ENCODE data around the gene PDE6H. TPM values are rescaled to one million over a fixed set of nuclear protein-coding genes. Genes with fewer than 3 reads are reported as not detected.

Gene PDE6H
- total RNA-seq, 1 donor from 2014 or later, result not detected

- intact Hi-C loops (cut with micrococcal nuclease), result loop anchor here (2.0 kb wide), 1 partner anchor 223 kb away; a partner anchor contains a TSS
Observed at GRCh38 chr12:14997998-14998397, 25.2 kb downstream of the PDE6H start.

- intact Hi-C loops (cut with micrococcal nuclease), result no loop called here
Observed at GRCh38 chr12:14999021-14999694, 26.3 kb downstream of the PDE6H start.

- intact Hi-C loops (cut with micrococcal nuclease), result loop anchor here (5.0 kb wide), 1 partner anchor 222 kb away; the partner anchor contains the start of gene RERG
Observed at GRCh38 chr12:14999695-15000365, 27.0 kb downstream of the PDE6H start.

- intact Hi-C loops (cut with micrococcal nuclease), result loop anchor here (5.0 kb wide), 1 partner anchor 222 kb away; the partner anchor contains the start of gene RERG
Observed at GRCh38 chr12:15000575-15000974, 27.7 kb downstream of the PDE6H start.

GRCh38 chr12:15001733-15002382, 29.0 kb downstream of the PDE6H start:
- intact Hi-C loops (cut with micrococcal nuclease), result loop anchor here (5.0 kb wide), 1 partner anchor 220 kb away; the partner anchor contains the start of gene RERG

GRCh38 chr12:15004421-15004820, 31.6 kb downstream of the PDE6H start:
- intact Hi-C loops (cut with micrococcal nuclease), result loop anchor here (5.0 kb wide), 1 partner anchor 218 kb away; the partner anchor contains the start of gene RERG

- intact Hi-C loops (cut with micrococcal nuclease), result no loop called here
Observed at GRCh38 chr12:15005064-15005463, 32.2 kb downstream of the PDE6H start.

- intact Hi-C loops (cut with micrococcal nuclease), result no loop called here
Observed at GRCh38 chr12:15007551-15007950, 34.7 kb downstream of the PDE6H start.

- intact Hi-C loops (cut with micrococcal nuclease), result no loop called here
Observed at GRCh38 chr12:15011162-15011561, 38.3 kb downstream of the PDE6H start.

- intact Hi-C loops (cut with micrococcal nuclease), result no loop called here
Observed at GRCh38 chr12:15013634-15014179, 40.9 kb downstream of the PDE6H start.

GRCh38 chr12:15014708-15015107, 41.9 kb downstream of the PDE6H start:
- intact Hi-C loops (cut with micrococcal nuclease), result no loop called here

- intact Hi-C loops (cut with micrococcal nuclease), result no loop called here
Observed at GRCh38 chr12:15015121-15015520, 42.3 kb downstream of the PDE6H start.

GRCh38 chr12:15020156-15020555, 47.3 kb downstream of the PDE6H start:
- intact Hi-C loops (cut with micrococcal nuclease), result no loop called here

Other genes with a start within 250 kb of the PDE6H start
- 81.5 and 87.4 TPM in 2 replicates for gene WBP11, start 169.6 kb upstream of the PDE6H start, total RNA-seq
- 1.3 and 1.5 TPM in 2 replicates for gene C12orf60, start 169.4 kb upstream of the PDE6H start, total RNA-seq
- gene SMCO3, start 158.9 kb upstream of the PDE6H start, total RNA-seq, result not detected in 2 replicates
- gene ART4, start 129.5 kb upstream of the PDE6H start, total RNA-seq, result not detected in 2 replicates
- gene MGP, start 87.2 kb upstream of the PDE6H start, total RNA-seq, result 0.27 TPM in 1 of 2 replicates, not detected in the other
- 12.2 and 13.3 TPM in 2 replicates for gene ERP27, start 34.5 kb upstream of the PDE6H start, total RNA-seq
- gene ARHGDIB, start 11.4 kb upstream of the PDE6H start, total RNA-seq, result 1,650 and 1,655 TPM in 2 replicates
- gene RERG, start 248.4 kb downstream of the PDE6H start, total RNA-seq, result not detected in 2 replicates